C4-2B (cell line): ENCODE measurements around the gene ZDHHC9.

Experiments used
- H3K27ac ChIP-seq: fragments of 450-650 bp; 2 replicates; pipeline ENCODE4 v1.5.1; 2017
- ZFX ChIP-seq: fragments of 450-650 bp; IDR thresholded peaks from 2 replicates; pipeline ENCODE4 v1.6.1; 2017
- TF ChIP-seq, protein P1 (sequence below): fragments of 450-650 bp; conservative IDR thresholded peaks from 2 replicates; pipeline ENCODE4 v1.5.1; 2017; ENCODE audit warnings: mild to moderate bottlenecking

ZDHHC9 gene

DNA sequence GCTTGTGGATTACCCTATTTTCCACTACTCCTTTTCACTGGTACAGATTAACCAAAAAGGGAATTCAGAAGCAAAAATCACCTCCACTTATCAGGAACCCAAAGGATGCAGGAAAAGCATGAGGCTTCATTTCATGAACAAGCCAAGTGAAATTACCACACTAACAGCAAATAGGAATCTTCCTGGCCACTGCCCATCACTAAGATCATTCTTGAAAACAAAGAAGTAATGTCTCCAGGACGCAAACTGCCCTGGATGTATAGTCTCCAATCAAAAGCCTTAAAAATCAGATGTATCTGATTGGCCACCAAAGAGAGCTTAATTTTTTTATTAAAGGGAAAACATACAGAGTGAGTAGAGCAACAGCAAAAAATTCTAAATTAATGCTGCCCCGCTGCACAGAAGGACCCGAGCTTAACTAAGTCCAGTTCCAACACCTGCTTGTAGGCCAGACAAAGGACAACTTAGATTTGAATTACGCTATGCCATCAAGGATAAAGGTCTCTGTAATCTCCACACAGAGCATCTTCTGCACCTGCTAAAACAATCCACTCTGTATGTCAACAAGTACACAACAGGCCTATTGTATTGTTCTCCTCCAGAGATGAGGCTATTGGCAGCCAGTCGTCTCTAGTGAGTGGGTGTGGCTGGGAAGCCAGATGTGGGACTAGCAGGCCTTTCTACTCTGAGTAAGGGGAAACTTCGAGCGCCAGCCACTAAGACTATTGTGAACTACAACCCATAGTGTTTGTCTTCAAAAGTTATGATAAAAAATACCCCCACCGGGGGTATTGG is 12.4 kb downstream of the ZDHHC9 start:
- no peak for TF ChIP-seq ZFX
- TF ChIP-seq, protein P1, sequence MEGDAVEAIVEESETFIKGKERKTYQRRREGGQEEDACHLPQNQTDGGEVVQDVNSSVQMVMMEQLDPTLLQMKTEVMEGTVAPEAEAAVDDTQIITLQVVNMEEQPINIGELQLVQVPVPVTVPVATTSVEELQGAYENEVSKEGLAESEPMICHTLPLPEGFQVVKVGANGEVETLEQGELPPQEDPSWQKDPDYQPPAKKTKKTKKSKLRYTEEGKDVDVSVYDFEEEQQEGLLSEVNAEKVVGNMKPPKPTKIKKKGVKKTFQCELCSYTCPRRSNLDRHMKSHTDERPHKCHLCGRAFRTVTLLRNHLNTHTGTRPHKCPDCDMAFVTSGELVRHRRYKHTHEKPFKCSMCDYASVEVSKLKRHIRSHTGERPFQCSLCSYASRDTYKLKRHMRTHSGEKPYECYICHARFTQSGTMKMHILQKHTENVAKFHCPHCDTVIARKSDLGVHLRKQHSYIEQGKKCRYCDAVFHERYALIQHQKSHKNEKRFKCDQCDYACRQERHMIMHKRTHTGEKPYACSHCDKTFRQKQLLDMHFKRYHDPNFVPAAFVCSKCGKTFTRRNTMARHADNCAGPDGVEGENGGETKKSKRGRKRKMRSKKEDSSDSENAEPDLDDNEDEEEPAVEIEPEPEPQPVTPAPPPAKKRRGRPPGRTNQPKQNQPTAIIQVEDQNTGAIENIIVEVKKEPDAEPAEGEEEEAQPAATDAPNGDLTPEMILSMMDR: no peak
- H3K27ac ChIP-seq: no peak overlapping the region

GRCh38 chrX:129830494-129830893 is 13.2 kb downstream of the ZDHHC9 start:
- H3K27ac ChIP-seq: no peak overlapping the region
- TF ChIP-seq, protein P1: no peak
- TF ChIP-seq ZFX: no peak

DNA sequence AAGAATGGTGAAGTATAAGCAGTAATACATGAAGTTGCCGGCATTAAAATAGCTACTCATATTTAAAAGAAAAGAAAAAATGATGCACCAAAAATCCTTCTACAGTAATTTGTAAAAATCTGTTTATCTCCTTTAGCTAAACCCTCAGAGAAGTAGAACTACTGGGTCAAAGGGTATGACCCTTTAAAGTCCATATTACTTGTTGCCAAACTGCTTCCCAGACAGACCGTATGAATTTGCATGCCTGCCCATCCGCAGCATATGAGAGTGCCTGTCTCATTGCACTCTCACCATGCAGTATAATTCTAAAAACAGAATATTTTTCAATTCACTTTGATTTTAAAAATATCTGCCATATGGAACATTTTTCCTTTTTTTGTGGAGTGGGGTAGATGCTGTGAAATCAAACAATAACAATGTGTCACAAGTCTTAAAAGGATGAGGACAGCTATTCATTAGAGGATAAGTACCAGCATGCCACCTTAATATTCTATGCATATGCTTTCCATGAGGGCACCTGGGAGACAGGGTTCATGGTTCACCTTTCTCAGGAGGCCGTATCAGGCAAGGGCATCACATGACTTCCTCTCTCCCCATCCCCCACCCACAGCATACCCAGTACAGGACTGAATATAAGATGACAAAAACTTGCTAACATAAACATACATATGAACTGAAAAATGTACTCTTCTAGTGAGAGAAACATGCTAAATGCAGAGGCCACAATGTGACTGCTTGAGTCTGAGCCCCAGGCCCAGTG is 17.8 kb downstream of the ZDHHC9 start:
- no peak overlapping the region for H3K27ac ChIP-seq
- TF ChIP-seq, protein P1: no peak
- TF ChIP-seq ZFX: no peak

DNA sequence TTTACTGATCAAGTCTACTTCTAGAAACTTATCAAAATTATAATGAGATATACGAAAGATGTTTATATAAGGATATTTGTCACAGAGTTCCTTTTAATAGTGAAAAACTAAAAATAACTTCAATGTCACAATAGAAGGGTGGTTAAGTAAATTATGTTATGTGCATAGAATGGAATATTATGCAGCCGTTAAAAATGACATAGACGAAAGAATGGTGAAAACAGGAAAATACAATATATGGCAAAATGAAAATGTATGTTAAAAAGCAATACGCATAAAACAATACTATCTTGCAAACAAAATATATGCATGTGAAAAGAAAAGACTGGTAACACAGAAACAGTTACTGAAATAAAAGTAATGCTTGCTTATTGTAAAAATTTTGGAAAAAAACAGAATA is 19.1 kb downstream of the ZDHHC9 start:
- TF ChIP-seq ZFX: no peak
- TF ChIP-seq, protein P1: no peak
- no peak overlapping the region for H3K27ac ChIP-seq

- no peak overlapping the region for H3K27ac ChIP-seq
- TF ChIP-seq, protein P1: peak; percentile 29
- TF ChIP-seq ZFX: no peak
These were observed 20.2 kb downstream of the ZDHHC9 start for GRCh38 chrX:129823522-129823921.

DNA sequence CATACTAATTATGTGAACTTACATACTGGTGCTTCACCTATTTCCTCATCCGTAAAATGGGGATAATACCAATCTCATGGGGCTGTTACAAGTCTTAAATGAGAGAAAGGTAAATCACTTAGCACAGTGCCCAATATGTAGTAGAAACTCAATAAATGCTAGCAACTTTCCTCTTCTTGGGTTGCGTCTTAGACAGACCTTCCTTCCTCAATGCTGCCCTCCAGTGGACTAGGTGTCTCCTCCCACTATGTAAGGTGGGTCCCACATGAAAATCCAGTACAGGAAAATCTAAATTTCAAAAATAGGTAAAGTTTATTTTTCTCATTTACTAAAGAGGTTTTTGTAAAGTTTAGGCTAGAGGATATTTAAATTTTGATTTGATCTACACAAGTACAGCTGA is 20.6 kb downstream of the ZDHHC9 start:
- TF ChIP-seq, protein P1: peak; percentile 54
- no peak for TF ChIP-seq ZFX
- H3K27ac ChIP-seq: no peak overlapping the region

DNA sequence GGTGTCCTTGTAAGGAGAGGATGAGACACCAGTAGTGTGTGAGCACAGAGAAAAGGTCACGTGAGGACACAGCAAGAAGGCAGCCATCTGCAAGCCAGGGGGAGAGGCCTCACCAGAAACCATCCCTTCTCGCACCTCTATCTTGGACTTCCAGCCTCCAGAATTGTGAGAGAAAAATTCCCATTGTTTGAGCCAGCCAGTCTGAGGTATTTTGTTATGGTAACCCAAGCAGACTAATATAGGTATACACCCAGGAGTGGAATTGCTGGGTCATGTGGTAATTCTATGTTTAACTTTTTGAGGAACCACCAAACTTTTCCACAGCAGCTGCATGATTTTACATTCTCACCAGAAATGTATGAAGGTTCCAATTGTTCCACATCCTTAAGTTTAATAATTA is 25.6 kb downstream of the ZDHHC9 start:
- no peak for TF ChIP-seq ZFX
- TF ChIP-seq, protein P1: no peak
- no peak overlapping the region for H3K27ac ChIP-seq
